GM18502 (cell line): ENCODE measurements around the gene RRP8.

Experiments
- ATAC-seq: cut with Tn5 transposase; IDR thresholded peaks from one replicate; pipeline ENCODE4 v1.9.1; 2021; ENCODE audit warnings: mild to moderate bottlenecking; ENCODE audit not compliant: unreplicated experiment, poor library complexity

The RRP8 gene

DNA sequence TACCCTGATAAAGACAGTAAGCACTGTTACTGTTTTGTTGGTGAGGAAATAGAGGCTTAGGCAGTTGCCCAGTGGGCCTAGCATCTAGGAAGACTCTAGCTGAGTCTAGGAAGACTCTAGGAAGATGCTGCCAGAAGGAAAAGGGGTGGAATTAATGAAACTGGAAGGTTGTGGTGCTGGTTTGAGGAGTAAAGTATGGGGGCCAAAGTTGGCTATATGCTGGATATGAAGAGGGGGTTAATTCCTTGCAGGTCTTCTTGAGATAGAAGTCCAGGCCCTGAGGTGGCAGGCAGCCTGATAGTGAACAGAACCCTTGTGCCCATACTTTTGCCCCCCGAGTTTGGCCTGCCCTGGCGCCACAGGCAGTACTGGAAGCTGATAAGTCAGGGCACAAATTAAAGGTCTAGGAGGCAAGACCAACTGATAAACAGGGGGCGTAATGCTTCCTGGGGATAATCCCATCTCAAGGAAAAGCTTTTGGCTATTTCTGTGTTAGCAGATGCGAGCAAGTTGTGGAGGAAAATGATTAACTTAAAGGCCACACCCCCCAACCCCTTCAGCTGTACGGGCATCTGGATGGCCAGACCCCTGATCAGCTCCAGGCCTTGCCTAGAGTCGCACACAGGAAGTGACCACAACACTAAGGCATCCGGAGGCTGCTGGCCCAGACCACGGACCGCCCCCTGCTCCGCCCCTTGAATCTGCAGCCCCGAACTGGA, 3.2 kb upstream of the RRP8 start:
- peak; percentile 40 for ATAC-seq

DNA sequence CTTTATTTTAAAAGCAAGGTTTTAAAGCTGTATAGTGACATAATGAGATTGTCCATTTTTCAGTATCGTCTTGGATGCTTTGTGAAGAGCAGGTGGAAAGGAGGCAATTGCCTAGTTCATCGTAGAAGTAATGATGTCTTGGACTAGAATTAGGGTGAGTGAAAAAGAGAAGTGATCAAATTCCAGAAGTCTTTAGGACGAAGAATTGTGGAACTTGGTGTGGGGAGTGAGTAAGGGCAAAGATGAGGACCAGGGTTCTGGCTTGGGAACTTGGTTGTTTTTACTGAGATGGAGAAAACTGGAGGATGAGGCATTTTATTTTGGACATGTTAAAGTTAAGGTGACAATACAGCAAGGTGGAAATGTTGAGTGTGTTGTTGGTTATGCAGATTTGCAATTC, 1.4 kb upstream of the RRP8 start:
- no peak for ATAC-seq

DNA sequence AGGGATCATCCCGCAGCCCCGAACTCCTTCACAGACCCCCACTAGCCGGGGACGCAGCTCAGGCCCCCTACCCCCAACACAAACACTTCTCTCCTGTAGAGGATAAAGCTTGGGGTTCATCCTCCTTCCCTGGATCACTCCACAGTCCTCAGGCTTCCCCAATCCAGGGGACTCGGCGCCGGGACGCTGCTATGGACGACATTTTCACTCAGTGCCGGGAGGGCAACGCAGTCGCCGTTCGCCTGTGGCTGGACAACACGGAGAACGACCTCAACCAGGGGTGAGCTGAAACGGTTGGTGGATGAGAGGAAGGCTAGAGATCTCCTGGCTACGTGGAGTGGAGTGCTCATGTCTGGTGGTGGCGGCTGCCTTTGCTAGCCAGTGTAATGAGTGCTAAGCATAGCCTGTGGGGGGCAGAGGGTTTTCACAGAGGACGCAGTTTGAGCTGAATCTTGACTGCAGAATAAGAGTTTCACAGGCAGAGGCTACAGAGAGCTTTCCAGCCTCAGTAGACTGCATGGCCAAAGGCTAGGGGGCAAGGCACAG, 738 bp upstream of the RRP8 start:
- peak; percentile 40 for ATAC-seq

DNA sequence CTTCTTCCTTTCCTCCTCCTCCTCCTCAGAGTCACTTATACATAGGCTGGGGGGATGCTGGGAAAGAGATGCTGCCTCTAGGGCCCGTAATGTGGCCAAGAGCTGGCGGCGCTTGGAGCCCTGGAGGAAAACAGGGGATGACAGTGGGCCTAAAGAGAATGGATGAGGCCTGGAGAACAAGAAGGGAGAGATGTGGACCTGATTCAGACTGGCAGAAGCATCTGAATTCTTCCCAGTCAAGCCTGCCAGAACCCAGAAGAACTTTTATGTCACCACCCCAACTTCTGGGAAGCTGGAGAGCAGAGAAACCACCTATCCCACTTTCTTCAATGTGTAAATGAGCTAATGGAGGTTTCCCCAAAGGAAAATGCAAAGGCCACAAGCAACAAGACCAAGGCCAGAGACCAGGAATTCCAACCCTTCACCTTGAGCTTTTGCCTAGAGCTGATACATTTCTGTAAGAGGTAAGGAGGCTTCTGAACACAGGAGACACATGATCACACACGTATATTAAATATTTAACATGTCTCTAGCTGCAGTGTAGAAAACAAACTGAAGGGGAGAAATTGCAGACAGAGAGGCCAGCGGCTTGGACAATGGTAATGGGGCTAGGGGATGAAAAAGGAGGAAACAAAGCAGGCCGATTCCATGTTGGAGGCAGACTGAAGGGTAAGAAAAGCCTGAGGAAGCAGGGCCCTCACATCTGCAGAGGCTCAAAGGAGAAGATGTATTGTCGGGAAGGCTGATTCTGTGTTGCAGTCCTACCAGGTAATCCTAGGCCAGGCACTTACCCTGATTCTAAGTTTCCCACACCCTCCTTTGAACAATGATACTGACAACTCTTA, 1.1 kb downstream of the RRP8 start:
- no peak for ATAC-seq

DNA sequence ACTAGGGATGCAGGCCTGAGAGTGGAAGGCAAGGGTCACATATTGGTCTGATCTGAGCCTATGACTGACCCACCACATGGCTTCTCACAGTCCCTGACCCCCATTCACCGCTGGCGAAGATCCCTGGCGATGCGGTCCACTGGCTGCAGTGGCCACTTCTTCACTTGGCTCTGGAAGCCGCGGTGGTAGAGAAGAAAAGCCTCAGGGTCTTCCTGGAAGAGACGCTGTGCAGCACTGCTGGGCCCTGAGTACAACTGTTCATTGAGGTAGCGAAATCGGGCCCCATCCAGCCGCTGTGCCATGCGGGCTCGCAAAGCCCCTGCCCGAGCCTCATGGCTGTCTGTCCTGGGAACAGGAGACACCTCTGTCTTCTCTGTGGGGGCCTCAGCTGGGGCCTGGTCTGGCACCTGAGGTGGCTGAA, 2.4 kb downstream of the RRP8 start:
- ATAC-seq: no peak

DNA sequence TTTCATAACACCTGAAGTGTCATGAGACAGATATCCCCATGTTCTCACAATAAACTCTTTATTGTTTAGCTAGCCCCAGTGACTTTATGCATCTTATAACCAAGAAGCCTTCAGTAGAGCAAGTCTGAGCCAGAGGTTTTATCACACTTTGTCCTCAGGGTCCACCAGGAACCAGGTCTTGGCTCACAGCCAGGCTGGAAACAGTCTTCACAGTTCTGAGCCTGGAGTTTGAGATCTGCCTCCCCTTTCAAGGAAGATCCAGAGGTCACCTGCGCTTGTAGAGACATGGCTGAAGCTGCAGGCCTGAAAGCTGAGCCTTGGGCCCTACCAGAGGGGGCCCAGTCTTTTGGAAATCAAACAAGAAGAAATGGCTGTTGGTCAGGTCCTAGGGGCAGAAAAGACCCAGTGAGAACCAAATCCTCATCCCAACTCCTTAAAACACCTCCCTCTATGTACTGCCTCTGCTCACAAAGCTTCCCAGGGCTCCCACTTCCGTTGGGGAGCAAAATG, 3.5 kb downstream of the RRP8 start:
- no peak for ATAC-seq

DNA sequence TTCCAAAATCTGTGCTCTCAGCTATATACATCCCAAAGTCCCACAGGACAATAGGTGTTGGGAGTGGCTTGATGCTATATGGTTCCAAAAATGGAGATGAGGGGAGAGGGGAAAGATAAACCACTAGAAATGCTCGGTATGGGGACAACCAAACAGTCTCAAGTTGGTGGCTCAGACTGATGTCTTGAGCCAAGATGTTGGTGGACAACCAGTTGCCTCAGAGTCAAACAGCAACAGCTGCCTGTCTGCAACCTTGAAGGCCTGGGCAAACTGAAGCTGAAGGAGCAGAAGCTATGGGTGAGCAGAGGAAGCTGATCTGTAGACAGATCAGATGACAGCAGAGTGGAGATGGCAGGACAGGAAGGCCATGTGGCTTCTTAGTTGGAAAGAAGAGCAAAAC, 4.0 kb downstream of the RRP8 start:
- no peak for ATAC-seq

DNA sequence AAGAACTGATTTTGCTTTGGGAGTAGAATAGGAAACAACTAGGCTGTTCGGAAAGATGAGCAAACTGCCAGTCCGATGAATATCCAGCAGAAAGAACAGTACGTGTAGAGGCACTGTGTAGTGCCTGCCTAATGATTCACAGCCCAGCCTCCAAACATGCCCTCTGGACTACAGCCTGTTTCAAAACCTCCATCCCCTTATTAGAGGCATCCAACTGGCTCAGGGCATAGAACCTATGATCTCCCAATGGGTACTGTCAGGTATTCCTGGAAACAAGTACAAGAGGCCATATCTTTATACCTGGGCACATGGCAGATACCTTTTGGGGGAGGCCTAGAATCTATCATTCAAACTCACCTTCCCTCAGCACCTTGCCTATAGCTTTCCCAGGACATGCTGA, 4.9 kb downstream of the RRP8 start:
- no peak for ATAC-seq

DNA sequence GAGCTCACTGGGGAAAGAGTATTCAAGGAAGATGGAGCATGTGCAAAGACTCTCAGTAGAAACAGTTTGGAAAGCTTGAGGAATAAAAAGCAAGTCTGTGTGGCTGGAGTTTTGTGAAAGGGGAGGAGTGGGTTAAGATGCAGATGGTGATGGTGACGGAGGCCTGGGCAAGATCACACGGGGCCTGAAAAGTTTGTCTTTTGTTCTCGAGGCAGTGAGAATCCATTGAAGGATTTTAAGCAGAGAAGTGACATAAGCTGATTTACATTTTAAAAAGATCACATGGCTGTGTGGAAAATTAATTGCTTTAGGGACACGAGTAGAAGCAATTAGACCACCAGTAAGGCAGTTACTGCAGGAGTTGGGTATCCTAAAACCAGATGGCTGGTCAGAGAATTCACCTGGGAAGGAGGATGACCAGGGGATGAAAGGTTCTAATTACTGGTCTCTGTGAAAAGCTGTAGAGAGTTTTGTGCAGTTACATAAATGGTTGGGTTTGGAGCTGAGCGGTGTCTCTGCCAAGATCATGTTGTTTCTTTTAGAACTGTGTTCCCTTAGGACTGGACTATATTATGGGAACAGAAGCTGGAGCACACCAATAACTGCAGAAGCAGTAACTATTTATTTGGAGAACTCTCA, 7.1 kb downstream of the RRP8 start:
- ATAC-seq: no peak

DNA sequence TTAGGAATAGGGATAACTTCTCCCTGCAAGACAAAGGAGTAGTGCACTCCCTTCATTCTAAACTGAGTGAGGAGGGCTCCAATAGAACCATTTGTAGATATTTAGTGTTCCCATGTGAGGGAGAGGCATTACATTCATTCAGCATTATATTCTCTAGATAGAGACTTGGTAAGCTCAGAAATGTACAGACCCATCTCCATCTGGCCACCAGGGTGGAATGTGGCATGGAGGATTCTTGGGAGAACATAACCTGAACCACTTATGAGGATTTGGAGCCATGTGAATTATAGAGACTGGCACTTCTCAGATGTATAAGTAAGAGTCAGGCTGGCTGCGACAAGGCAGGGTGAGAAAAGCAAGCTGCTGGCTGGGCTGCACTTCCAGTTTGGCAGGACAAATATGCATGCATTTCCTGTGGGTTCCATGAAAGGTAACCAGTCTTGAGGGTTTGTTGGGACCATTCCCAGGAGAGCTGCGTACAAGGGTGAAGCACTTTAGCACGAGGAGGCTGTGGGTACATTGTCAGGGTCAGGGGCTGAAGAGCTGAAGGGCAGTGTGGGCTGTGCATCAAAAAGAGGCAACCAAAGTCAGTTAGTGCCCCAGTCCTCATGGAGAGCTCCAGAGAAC, 9.2 kb downstream of the RRP8 start:
- ATAC-seq: no peak

DNA sequence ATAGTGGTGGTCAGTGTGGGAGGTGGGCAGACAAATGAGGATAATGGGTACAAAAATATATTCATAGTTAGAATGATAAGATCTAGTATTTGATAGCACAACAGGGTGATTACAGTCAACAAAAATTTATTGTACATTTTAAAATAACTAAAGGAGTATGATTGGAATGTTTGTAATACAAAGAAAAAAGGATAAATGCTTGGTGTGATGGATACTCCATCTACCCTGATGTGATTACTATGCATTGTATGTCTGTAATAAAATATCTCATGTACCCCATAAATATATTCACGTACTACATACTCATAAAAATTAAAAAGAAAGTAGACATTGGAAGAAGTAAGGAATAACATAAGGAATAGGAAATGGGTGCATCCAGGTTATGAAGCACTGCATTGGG, 15.4 kb downstream of the RRP8 start:
- ATAC-seq: no peak

DNA sequence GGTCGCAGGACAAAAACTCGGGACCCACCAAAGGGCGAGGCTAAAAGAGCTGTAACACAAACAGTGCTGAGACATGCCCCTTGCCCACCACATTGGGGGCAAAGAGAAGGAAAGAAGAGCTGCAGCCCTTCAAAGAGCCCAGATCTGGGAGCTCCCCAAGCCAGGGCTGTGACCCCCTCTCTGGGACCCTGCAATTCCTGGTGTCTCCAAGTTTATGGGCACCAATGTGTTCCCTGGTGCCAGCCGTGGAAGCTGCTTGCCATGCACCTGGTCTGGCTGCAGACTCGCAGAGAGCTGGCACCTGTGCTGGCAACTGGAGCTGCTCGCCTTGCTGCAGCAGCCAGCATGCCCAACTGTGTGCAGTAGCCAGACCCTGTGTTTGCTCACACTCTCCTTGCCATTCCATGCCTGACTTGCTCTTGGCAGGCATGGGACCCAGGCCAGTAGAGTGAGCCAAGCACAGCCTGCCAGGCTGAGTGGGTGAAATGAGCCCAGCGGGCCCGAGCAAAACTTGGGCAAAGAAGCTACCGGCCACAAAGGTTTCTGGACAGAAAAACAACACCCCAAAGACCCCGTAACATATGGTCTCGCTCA, 16.0 kb downstream of the RRP8 start:
- no peak for ATAC-seq

DNA sequence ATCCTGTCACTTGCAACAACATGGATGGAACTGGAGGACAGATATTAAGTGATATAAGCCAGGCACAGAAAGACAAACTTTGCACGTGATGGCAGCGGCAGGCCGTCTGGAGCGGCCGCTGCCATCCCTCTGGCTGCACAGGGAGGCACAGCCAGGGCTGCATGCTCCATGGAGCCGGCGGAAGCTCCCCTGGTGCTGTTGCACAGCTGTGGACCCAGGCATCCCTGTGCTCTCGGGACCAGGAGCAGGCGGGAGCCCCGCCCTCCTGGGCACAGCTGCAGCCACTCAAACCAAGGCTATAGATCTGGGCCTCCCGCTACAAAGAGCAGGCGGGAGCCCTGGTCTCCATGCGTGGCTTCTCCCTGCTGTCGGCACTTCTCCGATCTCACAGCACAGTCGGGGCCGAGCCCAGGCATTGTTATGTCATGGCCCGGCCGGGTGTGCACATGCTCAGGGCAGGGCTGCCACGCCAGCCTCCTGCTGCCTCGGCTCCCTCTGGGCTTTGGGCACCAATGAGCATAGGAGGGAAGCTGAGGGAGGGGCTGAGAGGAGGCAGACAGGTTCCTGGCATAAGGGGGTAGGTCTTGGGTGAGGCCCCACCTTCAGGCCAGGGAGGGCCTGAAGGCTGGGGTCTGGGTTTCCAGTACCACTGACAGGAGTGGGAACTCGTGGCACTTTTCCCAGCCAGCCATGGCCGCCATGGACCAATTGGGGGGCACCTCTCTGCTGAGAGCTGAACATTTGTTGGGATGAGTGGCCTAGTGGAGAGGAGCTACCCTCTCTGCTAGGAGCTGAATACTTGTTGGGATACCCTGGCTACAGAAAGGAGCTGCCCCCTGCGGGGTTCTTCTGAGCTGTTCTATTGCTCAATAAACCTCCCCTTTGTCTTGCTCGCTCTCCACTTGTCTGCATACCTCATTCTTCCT, 16.7 kb downstream of the RRP8 start:
- no peak for ATAC-seq

DNA sequence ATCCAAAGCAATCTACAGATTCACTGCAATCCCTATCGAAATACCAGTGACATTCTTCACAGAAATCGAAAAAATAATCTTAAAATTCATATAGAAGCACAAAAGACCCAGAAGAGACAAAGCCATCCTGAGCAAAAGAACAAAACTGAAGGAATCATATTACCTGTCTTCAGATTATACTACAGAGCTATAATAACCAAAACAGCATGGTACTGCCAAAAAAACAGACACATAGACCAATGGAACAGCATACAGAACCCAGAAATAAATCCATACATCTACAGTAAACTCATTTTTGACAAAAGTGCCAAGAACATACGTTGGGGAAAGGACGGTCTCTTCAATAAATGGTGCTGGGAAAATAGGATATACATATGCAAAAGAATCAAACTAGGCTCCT, 18.9 kb downstream of the RRP8 start:
- no peak for ATAC-seq

DNA sequence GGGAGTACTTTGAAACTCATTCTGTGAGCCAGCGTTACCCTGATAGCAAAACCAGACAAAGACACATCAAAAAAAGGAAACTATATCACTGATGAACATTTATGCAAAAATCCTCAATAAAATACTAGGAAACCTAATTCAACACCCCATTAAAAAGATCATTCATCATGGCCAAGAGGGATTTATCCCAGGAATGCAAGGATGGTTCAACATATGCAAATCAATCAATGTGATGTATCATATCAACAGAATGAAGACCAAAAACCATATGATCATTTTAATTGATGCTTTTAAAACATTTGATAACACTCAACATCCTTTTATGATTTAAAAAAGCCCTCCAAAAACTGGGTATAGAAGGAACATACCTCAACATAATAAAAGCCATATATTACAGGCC, 19.8 kb downstream of the RRP8 start:
- no peak for ATAC-seq

DNA sequence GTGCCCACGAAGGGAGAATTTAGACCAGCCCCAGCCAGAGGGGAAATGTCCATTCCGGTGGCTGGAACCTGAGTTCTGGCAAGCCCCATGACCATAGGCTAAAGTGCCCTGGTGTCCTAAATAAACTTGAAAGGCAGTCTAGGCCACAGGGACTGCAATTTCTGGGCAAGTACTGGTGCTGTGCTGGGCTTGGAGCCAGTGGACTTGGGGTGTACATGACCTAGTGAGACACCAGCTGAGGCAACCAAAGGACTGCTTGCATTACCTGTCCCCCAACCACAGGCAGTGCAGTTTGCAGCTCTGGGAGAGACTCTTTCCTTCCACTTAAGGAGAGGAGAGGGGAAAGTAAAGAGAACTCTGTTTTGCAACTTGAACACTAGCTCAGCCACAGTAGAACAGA, 23.7 kb downstream of the RRP8 start:
- ATAC-seq: no peak

DNA sequence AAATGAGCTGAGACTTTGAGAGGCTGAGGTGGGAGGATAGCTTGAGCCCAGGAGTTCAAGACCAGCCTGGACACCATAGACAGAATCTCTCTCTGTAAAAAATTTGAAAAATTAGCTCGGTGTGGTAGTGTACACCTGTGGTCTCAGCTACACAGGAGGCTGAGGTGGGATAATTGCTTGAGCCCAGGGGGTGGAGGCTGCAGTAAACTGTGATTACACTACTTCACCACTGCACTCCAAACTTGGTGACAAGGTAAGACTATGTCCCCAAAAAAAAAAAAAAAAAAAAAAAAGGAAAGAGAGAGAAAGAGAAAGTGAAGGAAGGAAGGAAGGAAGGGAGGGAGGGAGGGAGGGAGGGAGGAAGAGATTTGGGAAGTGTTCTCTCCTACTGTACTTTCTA, 25.3 kb downstream of the RRP8 start:
- no peak for ATAC-seq

DNA sequence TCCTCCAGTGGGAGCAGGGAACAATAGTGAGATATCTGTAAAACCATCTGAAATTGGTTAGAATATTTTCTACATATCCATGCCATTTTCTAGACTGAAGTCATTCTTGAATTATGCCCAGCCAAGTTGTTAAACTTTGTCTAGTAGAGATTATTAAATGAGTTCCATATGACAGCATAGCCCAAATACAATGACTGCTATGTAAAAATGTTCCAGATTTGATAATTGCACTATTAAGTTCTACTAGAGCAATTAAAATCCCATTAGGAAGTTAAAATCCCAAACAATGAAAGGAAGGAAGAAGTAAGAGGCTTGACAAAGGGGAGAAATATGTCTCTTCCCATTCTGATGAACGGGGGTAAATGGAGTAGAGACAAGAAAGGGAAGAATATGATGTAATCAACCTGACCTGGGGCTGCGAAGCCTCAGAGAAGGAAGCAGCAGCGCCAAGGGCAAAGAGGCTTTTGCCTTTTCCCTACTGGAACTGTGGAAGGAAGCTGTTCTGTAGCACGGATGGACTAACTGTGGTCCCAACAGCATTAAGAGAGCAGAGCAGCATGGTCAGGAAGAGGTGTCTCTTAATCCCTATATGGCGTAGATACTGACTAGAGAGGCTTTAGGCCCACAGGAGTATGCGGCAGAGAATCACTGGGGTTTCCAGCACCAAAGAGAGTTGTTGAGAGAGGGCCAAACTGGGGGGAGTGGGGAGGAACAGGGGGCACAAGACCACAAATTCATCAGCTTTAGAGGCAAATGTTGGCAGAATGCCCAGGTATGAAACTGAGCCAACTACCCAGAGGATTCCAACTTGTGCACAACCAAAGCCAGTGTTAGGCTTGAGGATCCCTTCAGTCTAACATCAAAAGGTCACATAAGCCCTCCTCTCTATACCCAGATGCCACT, 26.7 kb downstream of the RRP8 start:
- no peak for ATAC-seq
